ENCODE results near the gene MAPRE2. TPM values are rescaled to one million over a fixed set of nuclear protein-coding genes. Genes with fewer than 3 reads are reported as not detected.

Gene MAPRE2
- total and polyA plus RNA-seq, 2 donors (not counting 1 experiment from before 2014, with no cell fraction given), result 18.5 to 88.1 TPM

- no peak overlapping the region for H3K4me3 ChIP-seq (replicated peaks in 1 of 4; ENCODE audit: control extremely low read depth in 1 of 4, insufficient read depth in 1 of 4, low read depth in 3 of 4, low read length in 4 of 4)
- no peaks in the 10 kb centered on the region for H3K27me3 ChIP-seq (ENCODE audit: control insufficient read depth, insufficient read depth, low read length)
- H3K4me1 ChIP-seq (ENCODE audit: control insufficient read depth, extremely low read depth, insufficient read depth, low read length), result peaks cover 4% of the 10 kb centered on the region
- no peak overlapping the region for H3K27ac ChIP-seq (ENCODE audit: insufficient read depth, low read length)
- H3K79me2 ChIP-seq (ENCODE audit: control insufficient read depth, insufficient read depth, low read length), result no peaks in the 10 kb centered on the region
- H3K4me2 ChIP-seq (ENCODE audit: extremely low read depth, insufficient read depth, low read length), result peak overlapping the region; percentile 1
- no peak for TF ChIP-seq EZH2 (IDR thresholded peaks at IDR 0.05; ENCODE audit: low read length, missing control alignments)
- TF ChIP-seq, protein P1, sequence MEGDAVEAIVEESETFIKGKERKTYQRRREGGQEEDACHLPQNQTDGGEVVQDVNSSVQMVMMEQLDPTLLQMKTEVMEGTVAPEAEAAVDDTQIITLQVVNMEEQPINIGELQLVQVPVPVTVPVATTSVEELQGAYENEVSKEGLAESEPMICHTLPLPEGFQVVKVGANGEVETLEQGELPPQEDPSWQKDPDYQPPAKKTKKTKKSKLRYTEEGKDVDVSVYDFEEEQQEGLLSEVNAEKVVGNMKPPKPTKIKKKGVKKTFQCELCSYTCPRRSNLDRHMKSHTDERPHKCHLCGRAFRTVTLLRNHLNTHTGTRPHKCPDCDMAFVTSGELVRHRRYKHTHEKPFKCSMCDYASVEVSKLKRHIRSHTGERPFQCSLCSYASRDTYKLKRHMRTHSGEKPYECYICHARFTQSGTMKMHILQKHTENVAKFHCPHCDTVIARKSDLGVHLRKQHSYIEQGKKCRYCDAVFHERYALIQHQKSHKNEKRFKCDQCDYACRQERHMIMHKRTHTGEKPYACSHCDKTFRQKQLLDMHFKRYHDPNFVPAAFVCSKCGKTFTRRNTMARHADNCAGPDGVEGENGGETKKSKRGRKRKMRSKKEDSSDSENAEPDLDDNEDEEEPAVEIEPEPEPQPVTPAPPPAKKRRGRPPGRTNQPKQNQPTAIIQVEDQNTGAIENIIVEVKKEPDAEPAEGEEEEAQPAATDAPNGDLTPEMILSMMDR (conservative IDR thresholded peaks at IDR 0.05 in 1 of 2, IDR thresholded peaks at IDR 0.05 in 1 of 2; ENCODE audit: low read depth in 1 of 2, low read length in 2 of 2), result no peak
- DNase-seq (ENCODE audit: low read depth in 2 of 2), result peak; percentile 56 to 93
- H3K9ac ChIP-seq (ENCODE audit: insufficient read depth, low read length), result no peak overlapping the region
- H3K9me3 ChIP-seq (ENCODE audit: control insufficient read depth, insufficient read depth, low read depth, low read length), result no peaks in the 10 kb centered on the region
- H4K20me1 ChIP-seq (ENCODE audit: control insufficient read depth, extremely low read depth, insufficient read depth, low read length), result no peaks in the 10 kb centered on the region
- no peaks in the 10 kb centered on the region for H3K36me3 ChIP-seq (ENCODE audit: control insufficient read depth, insufficient read depth, low read length)
- no peak overlapping the region for H2AFZ ChIP-seq (ENCODE audit: low read length)
These were observed 35.1 kb downstream of the MAPRE2 start for GRCh38 chr18:35076135-35076924.

- DNase-seq (ENCODE audit: low read depth in 2 of 2), result peak in 1 of 2 donors; percentile 26
- no peaks in the 10 kb centered on the region for H3K27me3 ChIP-seq (ENCODE audit: control insufficient read depth, insufficient read depth, low read length)
- H3K36me3 ChIP-seq (ENCODE audit: control insufficient read depth, insufficient read depth, low read length), result no peaks in the 10 kb centered on the region
- H4K20me1 ChIP-seq (ENCODE audit: control insufficient read depth, extremely low read depth, insufficient read depth, low read length), result no peaks in the 10 kb centered on the region
- no peaks in the 10 kb centered on the region for H3K79me2 ChIP-seq (ENCODE audit: control insufficient read depth, insufficient read depth, low read length)
- TF ChIP-seq EZH2 (IDR thresholded peaks at IDR 0.05; ENCODE audit: low read length, missing control alignments), result no peak
- TF ChIP-seq, protein P1 (conservative IDR thresholded peaks at IDR 0.05 in 1 of 2, IDR thresholded peaks at IDR 0.05 in 1 of 2; ENCODE audit: low read depth in 1 of 2, low read length in 2 of 2), result no peak
- no peak overlapping the region for H3K4me2 ChIP-seq (ENCODE audit: extremely low read depth, insufficient read depth, low read length)
- H3K27ac ChIP-seq (ENCODE audit: insufficient read depth, low read length), result no peak overlapping the region
- H3K4me3 ChIP-seq (replicated peaks in 1 of 4; ENCODE audit: control extremely low read depth in 1 of 4, insufficient read depth in 1 of 4, low read depth in 3 of 4, low read length in 4 of 4), result no peak overlapping the region
- no peak overlapping the region for H3K9ac ChIP-seq (ENCODE audit: insufficient read depth, low read length)
- peaks cover 4% of the 10 kb centered on the region for H3K4me1 ChIP-seq (ENCODE audit: control insufficient read depth, extremely low read depth, insufficient read depth, low read length)
- H2AFZ ChIP-seq (ENCODE audit: low read length), result no peak overlapping the region
- no peaks in the 10 kb centered on the region for H3K9me3 ChIP-seq (ENCODE audit: control insufficient read depth, insufficient read depth, low read depth, low read length)
These were observed 36.7 kb downstream of the MAPRE2 start for GRCh38 chr18:35077937-35078336.

GRCh38 chr18:35080058-35080457 is 38.8 kb downstream of the MAPRE2 start:
- DNase-seq (ENCODE audit: low read depth in 2 of 2), result no peak
- TF ChIP-seq, protein P1 (conservative IDR thresholded peaks at IDR 0.05 in 1 of 2, IDR thresholded peaks at IDR 0.05 in 1 of 2; ENCODE audit: low read depth in 1 of 2, low read length in 2 of 2), result no peak
- TF ChIP-seq EZH2 (IDR thresholded peaks at IDR 0.05; ENCODE audit: low read length, missing control alignments), result no peak
- H3K9ac ChIP-seq (ENCODE audit: insufficient read depth, low read length), result no peak overlapping the region
- H3K4me1 ChIP-seq (ENCODE audit: control insufficient read depth, extremely low read depth, insufficient read depth, low read length), result peaks cover 4% of the 10 kb centered on the region
- no peak overlapping the region for H3K4me2 ChIP-seq (ENCODE audit: extremely low read depth, insufficient read depth, low read length)
- H2AFZ ChIP-seq (ENCODE audit: low read length), result no peak overlapping the region
- no peaks in the 10 kb centered on the region for H3K36me3 ChIP-seq (ENCODE audit: control insufficient read depth, insufficient read depth, low read length)
- H4K20me1 ChIP-seq (ENCODE audit: control insufficient read depth, extremely low read depth, insufficient read depth, low read length), result no peaks in the 10 kb centered on the region
- H3K4me3 ChIP-seq (replicated peaks in 1 of 4; ENCODE audit: control extremely low read depth in 1 of 4, insufficient read depth in 1 of 4, low read depth in 3 of 4, low read length in 4 of 4), result no peak overlapping the region
- H3K27ac ChIP-seq (ENCODE audit: insufficient read depth, low read length), result no peak overlapping the region
- no peaks in the 10 kb centered on the region for H3K9me3 ChIP-seq (ENCODE audit: control insufficient read depth, insufficient read depth, low read depth, low read length)
- no peaks in the 10 kb centered on the region for H3K79me2 ChIP-seq (ENCODE audit: control insufficient read depth, insufficient read depth, low read length)
- H3K27me3 ChIP-seq (ENCODE audit: control insufficient read depth, insufficient read depth, low read length), result no peaks in the 10 kb centered on the region
